ENCODE measurements around the gene RELN.

RELN gene

DNA sequence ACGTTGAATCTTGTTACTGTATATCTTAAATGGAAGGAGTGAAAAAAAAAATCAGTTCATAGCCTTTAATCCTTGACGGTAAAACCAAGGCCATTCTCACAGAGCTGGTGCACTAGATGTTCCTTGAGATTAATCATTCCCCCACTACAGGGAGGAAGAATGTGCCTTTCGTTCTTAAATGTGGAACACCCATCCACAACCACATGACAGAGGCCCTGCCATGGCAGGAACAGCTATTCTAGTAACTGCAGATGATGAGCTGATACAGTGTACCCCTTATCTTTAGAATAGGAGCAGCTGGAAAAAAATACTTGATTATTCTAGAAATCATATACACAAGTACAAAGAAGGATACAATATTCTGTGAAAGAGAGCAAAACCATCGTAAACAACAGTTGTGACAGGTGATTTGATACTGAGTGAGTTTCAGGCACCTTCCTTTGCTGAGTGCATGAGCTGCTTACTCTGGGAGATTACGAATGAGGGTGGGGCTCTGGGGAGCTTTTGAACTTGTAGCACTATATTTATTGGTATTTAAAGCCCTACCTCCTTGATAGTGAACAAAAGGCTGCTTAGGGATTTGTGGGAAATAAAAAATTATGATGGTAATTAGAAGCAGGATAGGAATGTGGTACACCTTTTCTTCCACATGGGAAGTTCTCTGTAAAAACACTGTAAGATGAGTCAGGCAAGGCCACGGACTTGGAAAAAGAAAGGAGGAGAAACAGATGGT lies 299.1 kb downstream of the RELN start:
- TF ChIP-seq FOXP2 (optimal IDR thresholded peaks at IDR 0.05; ENCODE audit: borderline replicate concordance, extremely low read depth, extremely low read length, insufficient read depth) (no peak), SIN3A (IDR thresholded peaks at IDR 0.05; ENCODE audit: borderline replicate concordance, insufficient read depth, low read length) (no peak), POLR2AphosphoS5 (IDR thresholded peaks at IDR 0.05; ENCODE audit: low read depth, low read length) (no peak)
- TF ChIP-seq, protein P1, sequence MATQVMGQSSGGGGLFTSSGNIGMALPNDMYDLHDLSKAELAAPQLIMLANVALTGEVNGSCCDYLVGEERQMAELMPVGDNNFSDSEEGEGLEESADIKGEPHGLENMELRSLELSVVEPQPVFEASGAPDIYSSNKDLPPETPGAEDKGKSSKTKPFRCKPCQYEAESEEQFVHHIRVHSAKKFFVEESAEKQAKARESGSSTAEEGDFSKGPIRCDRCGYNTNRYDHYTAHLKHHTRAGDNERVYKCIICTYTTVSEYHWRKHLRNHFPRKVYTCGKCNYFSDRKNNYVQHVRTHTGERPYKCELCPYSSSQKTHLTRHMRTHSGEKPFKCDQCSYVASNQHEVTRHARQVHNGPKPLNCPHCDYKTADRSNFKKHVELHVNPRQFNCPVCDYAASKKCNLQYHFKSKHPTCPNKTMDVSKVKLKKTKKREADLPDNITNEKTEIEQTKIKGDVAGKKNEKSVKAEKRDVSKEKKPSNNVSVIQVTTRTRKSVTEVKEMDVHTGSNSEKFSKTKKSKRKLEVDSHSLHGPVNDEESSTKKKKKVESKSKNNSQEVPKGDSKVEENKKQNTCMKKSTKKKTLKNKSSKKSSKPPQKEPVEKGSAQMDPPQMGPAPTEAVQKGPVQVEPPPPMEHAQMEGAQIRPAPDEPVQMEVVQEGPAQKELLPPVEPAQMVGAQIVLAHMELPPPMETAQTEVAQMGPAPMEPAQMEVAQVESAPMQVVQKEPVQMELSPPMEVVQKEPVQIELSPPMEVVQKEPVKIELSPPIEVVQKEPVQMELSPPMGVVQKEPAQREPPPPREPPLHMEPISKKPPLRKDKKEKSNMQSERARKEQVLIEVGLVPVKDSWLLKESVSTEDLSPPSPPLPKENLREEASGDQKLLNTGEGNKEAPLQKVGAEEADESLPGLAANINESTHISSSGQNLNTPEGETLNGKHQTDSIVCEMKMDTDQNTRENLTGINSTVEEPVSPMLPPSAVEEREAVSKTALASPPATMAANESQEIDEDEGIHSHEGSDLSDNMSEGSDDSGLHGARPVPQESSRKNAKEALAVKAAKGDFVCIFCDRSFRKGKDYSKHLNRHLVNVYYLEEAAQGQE (IDR thresholded peaks at IDR 0.05; ENCODE audit: insufficient read depth in 1 of 2, low read depth in 2 of 2, low read length in 2 of 2): no peak

DNA sequence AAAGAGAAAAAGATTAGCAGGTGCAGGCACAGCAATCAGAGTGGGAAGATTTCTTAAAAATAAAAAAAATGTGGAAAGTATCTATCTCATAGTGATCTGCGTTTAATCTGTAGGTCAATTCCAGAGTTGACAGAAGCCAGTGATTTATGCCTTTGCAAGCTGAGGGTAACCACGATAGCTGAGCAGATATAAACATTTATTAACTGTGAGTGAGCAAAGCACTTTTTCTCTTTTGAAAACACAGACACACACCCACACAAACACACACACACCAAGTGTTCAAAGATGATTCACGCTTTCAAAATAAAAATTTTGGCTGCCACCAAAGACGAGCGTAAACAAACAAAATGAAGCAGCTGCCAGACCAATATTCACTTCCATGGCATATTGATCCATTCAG lies 300.2 kb downstream of the RELN start:
- TF ChIP-seq, protein P1 (IDR thresholded peaks at IDR 0.05; ENCODE audit: insufficient read depth in 1 of 2, low read depth in 2 of 2, low read length in 2 of 2): no peak
- TF ChIP-seq POLR2AphosphoS5 (IDR thresholded peaks at IDR 0.05; ENCODE audit: low read depth, low read length): no peak
- no peak for TF ChIP-seq FOXP2 (optimal IDR thresholded peaks at IDR 0.05; ENCODE audit: borderline replicate concordance, extremely low read depth, extremely low read length, insufficient read depth)
- no peak for TF ChIP-seq SIN3A (IDR thresholded peaks at IDR 0.05; ENCODE audit: borderline replicate concordance, insufficient read depth, low read length)
- no peak for TF ChIP-seq TAF1 (IDR thresholded peaks at IDR 0.05; ENCODE audit: borderline replicate concordance, insufficient read depth, low read length)

DNA sequence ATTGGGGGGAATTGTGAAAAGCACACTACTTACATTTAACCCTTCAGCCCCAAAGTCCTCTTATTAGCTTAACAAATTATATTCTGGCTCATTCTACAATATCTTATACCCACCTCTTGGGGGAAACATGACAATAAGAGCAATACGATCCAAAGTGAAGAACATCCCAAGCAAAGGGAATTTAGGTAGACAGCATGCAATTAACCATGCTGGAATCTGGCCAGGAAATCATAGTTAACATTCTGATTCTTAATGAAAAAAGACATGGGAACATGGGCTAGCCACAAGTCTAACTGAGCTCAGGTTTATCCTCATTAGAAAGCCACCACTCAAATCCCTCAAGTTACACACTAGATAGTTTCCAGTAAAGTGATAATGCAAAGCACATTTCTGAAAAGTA lies 301.5 kb downstream of the RELN start:
- TF ChIP-seq, protein P1 (IDR thresholded peaks at IDR 0.05; ENCODE audit: insufficient read depth in 1 of 2, low read depth in 2 of 2, low read length in 2 of 2): no peak
- TF ChIP-seq TAF1 (IDR thresholded peaks at IDR 0.05; ENCODE audit: borderline replicate concordance, insufficient read depth, low read length): no peak
- no peak for TF ChIP-seq FOXP2 (optimal IDR thresholded peaks at IDR 0.05; ENCODE audit: borderline replicate concordance, extremely low read depth, extremely low read length, insufficient read depth)
- TF ChIP-seq POLR2AphosphoS5 (IDR thresholded peaks at IDR 0.05; ENCODE audit: low read depth, low read length): no peak
- no peak for TF ChIP-seq SIN3A (IDR thresholded peaks at IDR 0.05; ENCODE audit: borderline replicate concordance, insufficient read depth, low read length)

DNA sequence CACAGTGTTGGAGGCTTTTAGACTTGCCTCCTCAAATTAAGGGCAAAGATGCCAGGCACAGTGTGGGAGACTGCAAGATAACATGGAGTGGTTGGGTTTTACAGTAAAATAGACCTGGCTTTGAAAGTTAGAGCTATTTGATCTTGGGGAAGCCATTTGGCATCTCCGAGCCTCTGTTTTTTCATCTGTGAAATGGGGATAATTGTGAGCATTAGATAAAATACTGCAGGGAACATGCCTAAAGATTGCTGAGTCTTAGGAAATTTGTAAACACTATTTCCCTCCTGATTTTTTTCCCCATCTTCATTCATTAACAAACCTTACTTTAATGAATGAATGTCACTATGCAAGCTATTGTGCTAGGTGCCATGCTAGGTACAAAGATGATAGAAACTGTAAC lies 302.2 kb downstream of the RELN start:
- no peak for TF ChIP-seq SIN3A (IDR thresholded peaks at IDR 0.05; ENCODE audit: borderline replicate concordance, insufficient read depth, low read length)
- TF ChIP-seq FOXP2 (optimal IDR thresholded peaks at IDR 0.05; ENCODE audit: borderline replicate concordance, extremely low read depth, extremely low read length, insufficient read depth): no peak
- TF ChIP-seq POLR2AphosphoS5 (IDR thresholded peaks at IDR 0.05; ENCODE audit: low read depth, low read length): no peak

DNA sequence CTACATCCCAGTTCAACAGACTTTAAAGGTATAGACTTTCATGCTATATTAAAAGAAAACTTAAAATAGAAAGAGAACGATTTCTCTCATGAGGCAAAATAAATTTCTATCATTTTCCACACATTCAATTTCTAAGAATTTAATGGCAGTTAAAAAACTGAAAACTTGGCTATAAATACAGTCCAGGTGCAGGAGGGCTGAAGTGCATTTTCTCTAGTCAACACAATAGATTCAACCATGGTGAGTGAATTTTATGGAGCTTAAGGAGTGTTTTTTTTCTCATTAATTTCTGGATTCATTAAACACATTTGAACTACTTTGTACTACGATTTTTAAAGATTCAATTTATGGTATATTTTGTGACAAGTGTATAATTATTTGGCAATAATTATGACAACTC lies 302.7 kb downstream of the RELN start:
- TF ChIP-seq TAF1 (IDR thresholded peaks at IDR 0.05; ENCODE audit: borderline replicate concordance, insufficient read depth, low read length) (no peak), SIN3A (IDR thresholded peaks at IDR 0.05; ENCODE audit: borderline replicate concordance, insufficient read depth, low read length) (no peak), FOXP2 (optimal IDR thresholded peaks at IDR 0.05; ENCODE audit: borderline replicate concordance, extremely low read depth, extremely low read length, insufficient read depth) (no peak), POLR2AphosphoS5 (IDR thresholded peaks at IDR 0.05; ENCODE audit: low read depth, low read length) (no peak)
- TF ChIP-seq, protein P1 (IDR thresholded peaks at IDR 0.05; ENCODE audit: insufficient read depth in 1 of 2, low read depth in 2 of 2, low read length in 2 of 2): no peak

All from PFSK-1 (cell line).